ENCODE data around the gene IPPK. TPM values are rescaled to one million over a fixed set of nuclear protein-coding genes. Genes with fewer than 3 reads are reported as not detected.

The IPPK gene, protein sequence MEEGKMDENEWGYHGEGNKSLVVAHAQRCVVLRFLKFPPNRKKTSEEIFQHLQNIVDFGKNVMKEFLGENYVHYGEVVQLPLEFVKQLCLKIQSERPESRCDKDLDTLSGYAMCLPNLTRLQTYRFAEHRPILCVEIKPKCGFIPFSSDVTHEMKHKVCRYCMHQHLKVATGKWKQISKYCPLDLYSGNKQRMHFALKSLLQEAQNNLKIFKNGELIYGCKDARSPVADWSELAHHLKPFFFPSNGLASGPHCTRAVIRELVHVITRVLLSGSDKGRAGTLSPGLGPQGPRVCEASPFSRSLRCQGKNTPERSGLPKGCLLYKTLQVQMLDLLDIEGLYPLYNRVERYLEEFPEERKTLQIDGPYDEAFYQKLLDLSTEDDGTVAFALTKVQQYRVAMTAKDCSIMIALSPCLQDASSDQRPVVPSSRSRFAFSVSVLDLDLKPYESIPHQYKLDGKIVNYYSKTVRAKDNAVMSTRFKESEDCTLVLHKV
- total RNA-seq (2022; extraction: Qiagen RNA extraction; ENCODE audit: low read depth), result 11.1 to 14.1 TPM (median 13.0 TPM) in 5 replicates

GRCh38 chr9:92669890-92670708 lies at the start of gene IPPK:
Gene IPPK, minus strand, starts transcription at chr9:92670131. Its CDS starts 143 bp downstream, at chr9:92669988.

Other genes starting within 250 kb of the IPPK start
- gene OMD, start 245.7 kb downstream of the IPPK start, total RNA-seq (2022; extraction: Qiagen RNA extraction; ENCODE audit: low read depth), result not detected in 5 replicates
- gene ASPN, start 187.6 kb downstream of the IPPK start, total RNA-seq (2022; extraction: Qiagen RNA extraction; ENCODE audit: low read depth), result not detected in 5 replicates
- 0.09 to 0.19 TPM (median 0.15 TPM) in 4 of 5 replicates, not detected in the other for gene ECM2, start 134.1 kb downstream of the IPPK start, total RNA-seq (2022; extraction: Qiagen RNA extraction; ENCODE audit: low read depth)
- 23.5 to 37.2 TPM (median 32.2 TPM) in 5 replicates for gene BICD2, start 94.7 kb upstream of the IPPK start, total RNA-seq (2022; extraction: Qiagen RNA extraction; ENCODE audit: low read depth)
- 2.0 to 3.4 TPM (median 2.1 TPM) in 5 replicates for gene ZNF484, start 207.9 kb upstream of the IPPK start, total RNA-seq (2022; extraction: Qiagen RNA extraction; ENCODE audit: low read depth)

Data from A549 treated with ZK216348 at 1 μM for 4 hours (cell line).